ENCODE results near the gene GNB1L. TPM values are rescaled to one million over a fixed set of nuclear protein-coding genes. Genes with fewer than 3 reads are reported as not detected.

The GNB1L gene
- total RNA-seq, 2 donors from 2014 or later, result 2.6 to 4.7 TPM

DNA sequence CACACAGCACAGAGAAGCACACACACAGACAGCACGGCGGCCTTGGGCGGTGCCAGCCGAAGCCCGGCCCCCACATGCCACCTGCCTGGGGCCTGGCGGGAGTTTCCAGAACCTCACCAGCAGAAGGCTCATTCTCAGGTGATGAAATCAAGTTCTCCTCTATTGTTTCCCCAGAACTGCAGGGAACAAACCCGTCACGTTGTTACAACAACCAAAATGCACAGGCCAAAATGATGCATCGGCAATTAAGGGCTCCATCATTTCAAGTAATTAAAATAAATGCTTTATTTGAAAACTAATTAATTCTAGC is 30.8 kb downstream of the GNB1L start:
- H3K9me3 ChIP-seq, result no peaks in the 10 kb centered on the region
- no peak overlapping the region for H3K27ac ChIP-seq
- H3K4me3 ChIP-seq, result no peak overlapping the region
- H3K4me1 ChIP-seq, result no peaks in the 10 kb centered on the region
- no peaks in the 10 kb centered on the region for H3K27me3 ChIP-seq
- TF ChIP-seq, protein P1, sequence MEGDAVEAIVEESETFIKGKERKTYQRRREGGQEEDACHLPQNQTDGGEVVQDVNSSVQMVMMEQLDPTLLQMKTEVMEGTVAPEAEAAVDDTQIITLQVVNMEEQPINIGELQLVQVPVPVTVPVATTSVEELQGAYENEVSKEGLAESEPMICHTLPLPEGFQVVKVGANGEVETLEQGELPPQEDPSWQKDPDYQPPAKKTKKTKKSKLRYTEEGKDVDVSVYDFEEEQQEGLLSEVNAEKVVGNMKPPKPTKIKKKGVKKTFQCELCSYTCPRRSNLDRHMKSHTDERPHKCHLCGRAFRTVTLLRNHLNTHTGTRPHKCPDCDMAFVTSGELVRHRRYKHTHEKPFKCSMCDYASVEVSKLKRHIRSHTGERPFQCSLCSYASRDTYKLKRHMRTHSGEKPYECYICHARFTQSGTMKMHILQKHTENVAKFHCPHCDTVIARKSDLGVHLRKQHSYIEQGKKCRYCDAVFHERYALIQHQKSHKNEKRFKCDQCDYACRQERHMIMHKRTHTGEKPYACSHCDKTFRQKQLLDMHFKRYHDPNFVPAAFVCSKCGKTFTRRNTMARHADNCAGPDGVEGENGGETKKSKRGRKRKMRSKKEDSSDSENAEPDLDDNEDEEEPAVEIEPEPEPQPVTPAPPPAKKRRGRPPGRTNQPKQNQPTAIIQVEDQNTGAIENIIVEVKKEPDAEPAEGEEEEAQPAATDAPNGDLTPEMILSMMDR (IDR thresholded peaks at IDR 0.05), result no peak
- H3K36me3 ChIP-seq, result no peaks in the 10 kb centered on the region
- no peak for DNase-seq (ENCODE audit: low spot score)

DNA sequence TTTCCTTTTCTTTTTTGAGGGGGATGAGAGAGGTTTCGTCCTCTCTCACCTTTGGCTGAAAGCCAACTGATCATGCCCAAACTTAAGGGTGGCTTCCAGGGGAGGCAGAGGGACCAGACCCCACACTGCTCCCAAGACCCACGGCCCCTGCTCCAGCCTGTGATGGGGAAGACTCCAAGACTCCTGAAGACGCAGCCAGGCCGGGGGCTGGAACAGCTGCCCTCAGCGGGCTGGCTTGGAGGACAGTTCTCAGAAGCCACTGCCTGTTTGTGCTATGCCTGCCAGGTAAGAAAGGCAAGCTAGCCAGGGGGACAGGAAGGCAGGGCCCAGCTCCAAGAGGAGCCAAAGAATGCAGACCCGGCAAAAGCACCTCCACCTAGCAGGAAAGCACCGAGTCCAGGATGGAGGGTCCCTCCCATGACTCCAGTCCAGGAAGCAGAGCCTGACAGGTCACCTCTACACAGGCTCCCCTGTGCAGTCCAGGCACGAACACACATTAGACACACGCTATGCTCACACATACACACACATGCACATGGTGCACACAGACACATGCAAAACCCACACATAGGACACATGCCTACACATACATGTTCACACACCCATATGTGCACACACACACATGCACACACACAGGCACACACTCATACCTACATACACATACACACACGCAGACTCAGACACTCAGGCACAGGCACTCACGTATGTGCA is 31.3 kb downstream of the GNB1L start:
- H3K9me3 ChIP-seq, result no peaks in the 10 kb centered on the region
- no peaks in the 10 kb centered on the region for H3K27me3 ChIP-seq
- DNase-seq (ENCODE audit: low spot score), result peak; percentile 44
- no peak overlapping the region for H3K27ac ChIP-seq
- H3K36me3 ChIP-seq, result no peaks in the 10 kb centered on the region
- H3K4me3 ChIP-seq, result no peak overlapping the region
- H3K4me1 ChIP-seq, result no peaks in the 10 kb centered on the region
- TF ChIP-seq, protein P1 (IDR thresholded peaks at IDR 0.05), result no peak

DNA sequence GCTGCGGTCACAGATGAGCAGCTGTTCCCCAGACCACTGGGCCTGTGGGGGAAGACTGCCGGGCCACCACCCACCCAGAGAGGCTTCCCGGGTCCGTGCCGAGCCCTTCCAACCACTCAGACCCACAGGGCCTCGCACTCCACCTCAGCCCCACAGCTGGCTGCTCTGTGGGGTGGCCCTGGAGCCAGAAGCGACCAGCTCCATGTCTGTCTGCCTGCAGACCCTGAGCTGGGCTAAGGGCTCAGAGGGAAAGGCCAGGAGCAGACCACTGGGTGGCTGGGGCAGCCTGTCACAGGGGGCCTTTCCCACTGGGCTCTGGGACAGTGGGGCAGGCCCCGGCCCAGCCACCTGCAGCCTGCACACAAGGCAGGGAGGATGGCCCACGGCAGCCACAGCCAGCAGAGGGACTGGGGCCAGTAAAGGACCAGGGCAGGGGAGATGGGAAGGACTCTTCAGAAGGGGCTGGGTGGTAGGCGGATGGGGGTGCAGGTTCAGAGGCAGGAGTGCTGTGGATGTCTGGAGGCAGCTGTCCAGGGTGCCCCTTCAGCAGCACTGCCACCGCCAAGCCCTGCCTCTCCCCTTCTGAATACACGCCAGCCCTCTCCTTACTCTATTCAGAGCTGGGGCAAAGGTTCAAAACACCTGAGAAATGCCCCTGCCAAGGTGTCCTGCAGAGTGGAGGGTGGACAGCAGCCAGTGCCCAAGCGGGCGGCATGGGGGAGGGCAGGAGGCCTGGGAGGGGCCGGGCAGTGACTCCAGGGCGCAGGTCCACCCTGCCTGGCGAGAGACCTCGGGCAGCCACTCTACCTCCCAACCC is 32.2 kb downstream of the GNB1L start:
- DNase-seq (ENCODE audit: low spot score), result no peak

DNA sequence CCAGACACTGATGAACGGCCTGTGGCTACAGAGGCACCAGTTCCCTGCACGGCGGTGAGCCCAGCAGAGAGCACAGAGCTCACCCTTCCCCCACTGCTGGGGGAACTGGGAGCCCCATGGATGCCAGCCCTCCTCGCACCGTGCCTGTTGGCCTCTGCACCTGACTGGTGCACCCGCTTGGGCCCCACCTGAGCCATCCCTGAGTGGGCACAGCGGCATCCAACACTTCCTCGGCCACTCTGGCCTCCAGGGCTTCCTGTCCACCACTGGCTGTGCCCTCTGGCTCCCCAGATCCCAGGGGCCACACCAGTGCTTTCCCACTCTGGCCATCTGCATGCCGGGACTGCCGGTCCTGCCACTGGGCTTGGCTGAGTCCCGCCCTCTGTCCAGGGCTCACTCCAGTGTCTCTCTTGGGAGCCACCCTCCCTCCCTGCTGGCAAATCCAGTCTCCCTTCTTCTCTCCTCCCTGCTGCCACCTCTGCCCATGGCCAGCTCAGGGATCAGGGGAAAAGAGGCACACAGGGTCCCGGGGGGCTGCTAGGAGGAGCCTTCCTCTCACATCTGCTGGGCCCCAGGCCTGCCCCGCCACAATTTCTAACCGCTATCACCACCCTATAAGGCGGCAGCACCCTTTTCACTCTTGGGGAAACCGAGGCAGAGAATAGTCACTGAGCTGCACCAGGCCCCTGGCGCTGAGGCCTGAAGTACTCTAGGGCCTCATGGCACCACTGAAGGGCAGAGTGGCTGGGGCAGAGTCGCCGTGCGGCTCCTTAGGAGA is 33.0 kb downstream of the GNB1L start:
- Histone ChIP-seq H3K4me3 (no peak overlapping the region), H3K27ac (no peak overlapping the region), H3K27me3 (no peaks in the 10 kb centered on the region), H3K36me3 (no peaks in the 10 kb centered on the region), H3K4me1 (no peaks in the 10 kb centered on the region), H3K9me3 (no peaks in the 10 kb centered on the region)
- TF ChIP-seq, protein P1 (IDR thresholded peaks at IDR 0.05), result no peak
- DNase-seq (ENCODE audit: low spot score), result no peak

More for the DNA sequence above, 32.2 kb downstream of the GNB1L start:
- Histone ChIP-seq H3K27ac (no peak overlapping the region), H3K36me3 (no peaks in the 10 kb centered on the region), H3K9me3 (no peaks in the 10 kb centered on the region), H3K4me1 (no peaks in the 10 kb centered on the region), H3K4me3 (no peak overlapping the region), H3K27me3 (no peaks in the 10 kb centered on the region)
- TF ChIP-seq, protein P1 (IDR thresholded peaks at IDR 0.05), result no peak

DNA sequence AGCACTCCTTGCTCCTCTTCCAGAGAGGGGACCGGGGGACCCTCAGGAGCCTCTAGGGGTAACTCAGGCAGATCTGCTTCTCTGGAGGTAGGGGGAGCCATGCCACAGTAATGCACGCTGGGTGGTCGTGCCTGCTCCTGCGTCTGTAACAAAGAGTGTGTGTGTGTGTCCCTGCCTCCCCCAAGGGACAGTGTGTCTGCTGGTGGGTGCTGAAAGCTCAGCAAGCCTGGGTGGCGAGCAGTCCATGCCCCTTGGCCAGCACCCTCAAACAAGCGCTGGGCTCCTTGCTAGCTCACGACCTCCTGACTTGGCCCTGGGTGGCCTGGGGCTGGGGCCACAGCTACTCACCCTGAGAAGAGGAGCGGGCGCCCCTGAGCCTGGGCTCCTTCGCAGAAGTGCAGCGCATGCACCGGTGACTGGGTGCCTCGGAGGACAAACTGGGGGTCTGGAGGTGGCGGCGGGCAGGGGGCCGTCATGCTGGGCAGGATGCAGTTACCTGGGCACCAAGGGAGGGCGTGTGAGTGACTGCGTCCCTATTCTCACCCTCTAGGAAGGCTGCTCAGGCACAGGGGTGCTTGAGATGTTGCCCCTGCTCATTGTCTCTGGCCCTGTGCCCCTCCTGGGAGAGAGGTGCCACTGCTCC is 33.7 kb downstream of the GNB1L start:
- TF ChIP-seq, protein P1 (IDR thresholded peaks at IDR 0.05), result no peak
- no peak for DNase-seq (ENCODE audit: low spot score)
- no peaks in the 10 kb centered on the region for H3K27me3 ChIP-seq
- no peaks in the 10 kb centered on the region for H3K4me1 ChIP-seq
- H3K27ac ChIP-seq, result no peak overlapping the region
- no peaks in the 10 kb centered on the region for H3K36me3 ChIP-seq
- no peaks in the 10 kb centered on the region for H3K9me3 ChIP-seq
- H3K4me3 ChIP-seq, result no peak overlapping the region

Data from right atrium auricular region (tissue), 2 donors.